D721Med (cell line): Measurements from ENCODE around the gene EFNA5.

Experiments
- DNase-seq: peaks from one replicate; pipeline ENCODE4 v3.0.0; 2011; ENCODE audit warnings: low spot score; ENCODE audit not compliant: insufficient read length
- FAIRE-seq: peaks from 2 replicates; lab custom pipeline; 2011; peaks lifted over from hg19 to GRCh38; lab: Jason Lieb, UNC
- TF ChIP-seq, protein P1 (sequence below): IDR thresholded peaks from 2 replicates; pipeline ENCODE4 v1.5.1; 2012; ENCODE audit warnings: mild to moderate bottlenecking, control low read depth; ENCODE audit not compliant: insufficient read depth; ENCODE audit errors: missing control alignments

EFNA5 gene

DNA sequence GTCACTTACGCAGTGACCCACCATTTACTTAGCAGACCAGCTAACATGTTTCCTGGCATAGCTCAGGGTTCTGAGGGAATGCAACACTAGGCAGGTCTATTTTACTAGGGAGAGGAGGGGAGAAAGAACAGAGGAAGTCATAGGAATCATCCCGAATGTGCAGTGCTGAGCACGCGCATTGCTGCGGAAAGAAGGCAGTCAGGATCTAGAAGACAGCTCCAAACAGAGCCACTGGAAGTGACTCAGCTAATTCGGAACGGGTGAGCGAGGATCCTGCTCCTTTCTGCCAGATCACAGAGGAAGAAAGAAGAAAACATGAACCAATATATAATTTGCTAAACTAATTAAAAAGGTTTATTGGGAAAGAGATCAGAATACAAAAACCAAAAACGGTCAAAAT is 339.8 kb downstream of the EFNA5 start:
- TF ChIP-seq, protein P1, sequence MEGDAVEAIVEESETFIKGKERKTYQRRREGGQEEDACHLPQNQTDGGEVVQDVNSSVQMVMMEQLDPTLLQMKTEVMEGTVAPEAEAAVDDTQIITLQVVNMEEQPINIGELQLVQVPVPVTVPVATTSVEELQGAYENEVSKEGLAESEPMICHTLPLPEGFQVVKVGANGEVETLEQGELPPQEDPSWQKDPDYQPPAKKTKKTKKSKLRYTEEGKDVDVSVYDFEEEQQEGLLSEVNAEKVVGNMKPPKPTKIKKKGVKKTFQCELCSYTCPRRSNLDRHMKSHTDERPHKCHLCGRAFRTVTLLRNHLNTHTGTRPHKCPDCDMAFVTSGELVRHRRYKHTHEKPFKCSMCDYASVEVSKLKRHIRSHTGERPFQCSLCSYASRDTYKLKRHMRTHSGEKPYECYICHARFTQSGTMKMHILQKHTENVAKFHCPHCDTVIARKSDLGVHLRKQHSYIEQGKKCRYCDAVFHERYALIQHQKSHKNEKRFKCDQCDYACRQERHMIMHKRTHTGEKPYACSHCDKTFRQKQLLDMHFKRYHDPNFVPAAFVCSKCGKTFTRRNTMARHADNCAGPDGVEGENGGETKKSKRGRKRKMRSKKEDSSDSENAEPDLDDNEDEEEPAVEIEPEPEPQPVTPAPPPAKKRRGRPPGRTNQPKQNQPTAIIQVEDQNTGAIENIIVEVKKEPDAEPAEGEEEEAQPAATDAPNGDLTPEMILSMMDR, result no peak
- no peak for FAIRE-seq
- no peak for DNase-seq

DNA sequence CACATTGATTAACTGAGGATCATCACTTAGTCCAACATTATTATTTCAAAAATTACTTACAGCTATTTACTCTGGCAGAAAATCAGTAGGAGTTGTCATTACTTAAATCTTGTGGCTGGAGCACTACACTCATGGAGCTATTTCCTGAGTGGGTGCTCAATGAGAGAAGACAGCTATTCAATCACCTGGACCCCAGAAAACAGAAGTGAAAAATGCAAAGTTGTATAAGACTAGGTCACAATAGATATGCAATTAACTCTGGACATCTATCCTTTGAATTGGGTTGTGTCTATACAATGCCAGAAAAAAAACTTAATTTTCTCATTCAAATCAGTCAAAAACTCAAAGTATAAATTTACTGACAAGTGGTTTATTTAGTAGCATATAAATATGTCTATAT is 340.9 kb downstream of the EFNA5 start:
- TF ChIP-seq, protein P1, result no peak
- DNase-seq (no peak), FAIRE-seq (no peak)
